Activated T-cell treated with anti-CD3 and anti-CD28 coated beads, Interleukin-2, amount 50 U/mL, for 72 hours (primary cell): ENCODE results near the gene GIPR. TPM values are rescaled to one million over a fixed set of nuclear protein-coding genes. Genes with fewer than 3 reads are reported as not detected.
A peak's percentile ranks its signal among the peaks of the same experiment; 100 is the strongest.
"Not testable (repeated sequence)": the region's sequence is repeated elsewhere in the genome, so short reads cannot be mapped to it uniquely, and the experiment has no call there.

Experiments used
- ATAC-seq, 2 donors: fragments of 150-1000 bp; cut with Tn5 transposase; replicated peaks in 1 of 2; 2 replicates each; pipeline ENCODE4 v1.10.0; 2021; ENCODE audit warnings: moderate library complexity in 2 of 2, mild to moderate bottlenecking in 1 of 2
- DNase-seq, 2 donors: peaks; one replicate each; pipeline ENCODE4 v3.0.0; 2021 to 2022; ENCODE audit warnings: mixed read lengths in 1 of 2
- H3K27ac Mint-ChIP-seq: one replicate; pipeline ENCODE4 v1.8.0; 2022; ENCODE audit warnings: mild to moderate bottlenecking, moderate library complexity, mixed read lengths
- H3K27me3 Mint-ChIP-seq: one replicate; pipeline ENCODE4 v1.8.0; 2022; ENCODE audit warnings: low read depth, mixed read lengths
- H3K36me3 Mint-ChIP-seq, 2 donors: one replicate each; pipeline ENCODE4 v1.8.0; 2022; ENCODE audit warnings: mixed read lengths in 2 of 2, mild to moderate bottlenecking in 1 of 2; ENCODE audit not compliant: insufficient read depth in 2 of 2
- H3K4me1 Mint-ChIP-seq: one replicate; pipeline ENCODE4 v1.8.0; 2022; ENCODE audit warnings: low read depth, mixed read lengths
- H3K4me3 Mint-ChIP-seq, 2 donors: one replicate each; pipeline ENCODE4 v1.8.0; 2022; ENCODE audit warnings: mild to moderate bottlenecking in 2 of 2, mixed read lengths in 2 of 2, moderate library complexity in 2 of 2
- H3K9me3 Mint-ChIP-seq, 2 donors: one replicate each; pipeline ENCODE4 v1.8.0; 2022; ENCODE audit warnings: mixed read lengths in 2 of 2
- total RNA-seq, 2 donors: library from RNA; stranded (reverse); gene quantifications; one replicate each; pipeline ENCODE4 v1.2.3, GENCODE V29; 2022

GIPR gene
- total RNA-seq, 2 donors from 2014 or later: 5.9 to 11.0 TPM

- Mint-ChIP-seq H3K9me3 (no peaks in the 10 kb centered on the region), H3K4me1 (peaks cover 8% of the 10 kb centered on the region), H3K4me3 (no peak overlapping the region), H3K36me3 (peaks cover 3 to 13% of the 10 kb centered on the region in 2 donors), H3K27ac (no peak overlapping the region), H3K27me3 (no peaks in the 10 kb centered on the region)
- ATAC-seq (no peak), DNase-seq (no peak)
Observed at GRCh38 chr19:45682908-45683307, 14.9 kb downstream of the GIPR start.

- not testable (repeated sequence) for DNase-seq, H3K4me3 Mint-ChIP-seq, H3K27ac Mint-ChIP-seq, ATAC-seq, H3K27me3 Mint-ChIP-seq, H3K9me3 Mint-ChIP-seq
- Mint-ChIP-seq H3K36me3 (peaks cover 5 to 18% of the 10 kb centered on the region in 2 donors), H3K4me1 (peaks cover 19% of the 10 kb centered on the region)
Observed at GRCh38 chr19:45685045-45685444, 17.0 kb downstream of the GIPR start.

GRCh38 chr19:45687599-45687998 is 19.6 kb downstream of the GIPR start:
- H3K36me3 Mint-ChIP-seq: peaks cover 7 to 22% of the 10 kb centered on the region in 2 donors
- no peaks in the 10 kb centered on the region for H3K9me3 Mint-ChIP-seq
- H3K4me1 Mint-ChIP-seq: peaks cover 30% of the 10 kb centered on the region
- no peaks in the 10 kb centered on the region for H3K27me3 Mint-ChIP-seq
- no peak for DNase-seq
- H3K4me3 Mint-ChIP-seq: no peak overlapping the region
- ATAC-seq: no peak
- H3K27ac Mint-ChIP-seq: no peak overlapping the region

- ATAC-seq (peak; percentile 61), DNase-seq (peak; percentile 94 to 95)
- peaks cover 7 to 25% of the 10 kb centered on the region in 2 donors for H3K36me3 Mint-ChIP-seq
- peak within 1 kb of the TSS; percentile 95 for H3K27ac Mint-ChIP-seq
- H3K4me3 Mint-ChIP-seq: peak within 1 kb of the TSS; percentile 86 to 97
- no peaks in the 10 kb centered on the region for H3K9me3 Mint-ChIP-seq
- no peaks in the 10 kb centered on the region for H3K27me3 Mint-ChIP-seq
- peaks cover 30% of the 10 kb centered on the region for H3K4me1 Mint-ChIP-seq
Observed at GRCh38 chr19:45691516-45692186, 23.6 kb downstream of the GIPR start, which contains the start of gene SNRPD2. SNRPD2 (minus strand) TSS chr19:45691953; CDS start chr19:45691888, 65 bp downstream.

GRCh38 chr19:45692187-45693105 is 24.4 kb downstream of the GIPR start, which contains the start of gene QPCTL:
QPCTL (plus strand) TSS chr19:45692666; CDS start chr19:45692704, 38 bp downstream.
- peaks cover 32% of the 10 kb centered on the region for H3K4me1 Mint-ChIP-seq
- H3K4me3 Mint-ChIP-seq: peak within 1 kb of the TSS; percentile 86 to 97
- peaks cover 6 to 21% of the 10 kb centered on the region in 2 donors for H3K36me3 Mint-ChIP-seq
- H3K27me3 Mint-ChIP-seq: no peaks in the 10 kb centered on the region
- H3K27ac Mint-ChIP-seq: peak within 1 kb of the TSS; percentile 95
- ATAC-seq: peak; percentile 91
- no peaks in the 10 kb centered on the region for H3K9me3 Mint-ChIP-seq
- DNase-seq: peak; percentile 95 to 99

- Mint-ChIP-seq H3K36me3 (peaks cover 7 to 26% of the 10 kb centered on the region in 2 donors), H3K27me3 (no peaks in the 10 kb centered on the region), H3K4me1 (peaks cover 40% of the 10 kb centered on the region), H3K4me3 (peak overlapping the region; percentile 86 to 97), H3K27ac (peak overlapping the region; percentile 95), H3K9me3 (no peaks in the 10 kb centered on the region)
- DNase-seq: peak; percentile 81 to 86
- no peak for ATAC-seq
Observed at GRCh38 chr19:45693106-45693788, 25.2 kb downstream of the GIPR start.

- no peak for DNase-seq
- H3K36me3 Mint-ChIP-seq: peaks cover 8 to 18% of the 10 kb centered on the region in 2 donors
- H3K4me1 Mint-ChIP-seq: peaks cover 11% of the 10 kb centered on the region
Observed at GRCh38 chr19:45701676-45702075, 33.7 kb downstream of the GIPR start.

GRCh38 chr19:45705115-45705514 is 37.1 kb downstream of the GIPR start:
- Mint-ChIP-seq H3K9me3 (no peaks in the 10 kb centered on the region), H3K27ac (no peak overlapping the region), H3K27me3 (no peaks in the 10 kb centered on the region), H3K4me1 (no peaks in the 10 kb centered on the region), H3K4me3 (no peak overlapping the region), H3K36me3 (peaks cover 5 to 12% of the 10 kb centered on the region in 2 donors)
- ATAC-seq (no peak), DNase-seq (no peak)

More at GRCh38 chr19:45701676-45702075, 33.7 kb downstream of the GIPR start:
- no peak for ATAC-seq
- no peak overlapping the region for H3K27ac Mint-ChIP-seq
- H3K27me3 Mint-ChIP-seq: no peaks in the 10 kb centered on the region
- no peak overlapping the region for H3K4me3 Mint-ChIP-seq
- H3K9me3 Mint-ChIP-seq: no peaks in the 10 kb centered on the region

GRCh38 chr19:45705710-45706415 is 37.8 kb downstream of the GIPR start:
- H3K36me3 Mint-ChIP-seq: peaks cover 4 to 12% of the 10 kb centered on the region in 2 donors
- no peaks in the 10 kb centered on the region for H3K27me3 Mint-ChIP-seq
- DNase-seq (no peak), ATAC-seq (no peak)
- no peaks in the 10 kb centered on the region for H3K4me1 Mint-ChIP-seq
- H3K4me3 Mint-ChIP-seq: no peak overlapping the region
- no peaks in the 10 kb centered on the region for H3K9me3 Mint-ChIP-seq
- no peak overlapping the region for H3K27ac Mint-ChIP-seq

- Mint-ChIP-seq H3K4me3 (no peak overlapping the region), H3K9me3 (no peaks in the 10 kb centered on the region), H3K4me1 (peaks cover 8% of the 10 kb centered on the region), H3K27ac (peak overlapping the region; percentile 12), H3K27me3 (no peaks in the 10 kb centered on the region), H3K36me3 (peaks cover 0 to 2% of the 10 kb centered on the region in 2 donors)
- DNase-seq: no peak
- ATAC-seq: no peak
Observed at GRCh38 chr19:45710356-45711130, 42.5 kb downstream of the GIPR start.

GRCh38 chr19:45711851-45712698 is 44.1 kb downstream of the GIPR start:
- Mint-ChIP-seq H3K4me1 (peaks cover 20% of the 10 kb centered on the region), H3K27me3 (no peaks in the 10 kb centered on the region), H3K4me3 (no peak overlapping the region), H3K9me3 (no peaks in the 10 kb centered on the region), H3K27ac (no peak overlapping the region), H3K36me3 (peaks cover 0 to 2% of the 10 kb centered on the region in 2 donors)
- ATAC-seq (no peak), DNase-seq (no peak)
